Spleen (tissue), 11 donors: ENCODE data around the gene RAD51. TPM values are rescaled to one million over a fixed set of nuclear protein-coding genes. Genes with fewer than 3 reads are reported as not detected.
A peak's percentile ranks its signal among the peaks of the same experiment; 100 is the strongest.

Experiments used
- DNase-seq: peaks from one replicate; pipeline ENCODE4 v3.0.0-alpha.2; 2020
- H3K27ac ChIP-seq, 8 donors: fragments of 200-600 bp; sonication (generic) in 7 of 8; 1 replicate in 4 of 8; 2 replicates in 4 of 8; pipeline versions ENCODE4 v1.5.0 to v1.8.0; 2016 to 2021; ENCODE audit warnings: inconsistent platforms in 4 of 8, mild to moderate bottlenecking in 4 of 8, moderate library complexity in 1 of 8
- H3K27me3 ChIP-seq, 7 donors: fragments of 200-600 bp; sonication (generic) in 6 of 7; replicated peaks in 1 of 7; 1 replicate in 4 of 7; 2 replicates in 3 of 7; pipeline versions ENCODE4 v1.5.0 to v1.8.0; 2016 to 2021; ENCODE audit warnings: inconsistent platforms in 3 of 7, mild to moderate bottlenecking in 1 of 7
- H3K36me3 ChIP-seq, 6 donors: fragments of 200-600 bp; sonication (generic) in 5 of 6; 1 replicate in 4 of 6; 2 replicates in 2 of 6; pipeline versions ENCODE4 v1.5.0 to v1.8.0; 2016 to 2021; ENCODE audit warnings: inconsistent platforms in 2 of 6
- H3K4me1 ChIP-seq, 6 donors: fragments of 200-600 bp; sonication (generic) in 5 of 6; 1 replicate in 3 of 6; 2 replicates in 3 of 6; pipeline versions ENCODE4 v1.5.0 to v1.8.0; 2016 to 2021; ENCODE audit warnings: inconsistent platforms in 3 of 6
- H3K4me3 ChIP-seq, 8 donors: fragments of 200-600 bp; sonication (generic) in 7 of 8; 1 replicate in 4 of 8; 2 replicates in 4 of 8; pipeline versions ENCODE4 v1.5.0 to v1.8.0; 2016 to 2021; ENCODE audit warnings: inconsistent platforms in 4 of 8, mild to moderate bottlenecking in 4 of 8, moderate library complexity in 2 of 8
- H3K9me3 ChIP-seq, 8 donors: fragments of 200-600 bp; sonication (generic) in 7 of 8; 1 replicate in 4 of 8; 2 replicates in 4 of 8; pipeline versions ENCODE4 v1.5.0 to v1.8.0; 2016 to 2021; ENCODE audit warnings: inconsistent platforms in 4 of 8
- POLR2A ChIP-seq, 3 donors: fragments of 450-650 bp; IDR thresholded peaks; one replicate each; pipeline ENCODE4 v1.5.1; 2017; ENCODE audit warnings: antibody characterized with exemption in 3 of 3, mild to moderate bottlenecking in 1 of 3
- POLR2AphosphoS5 ChIP-seq, 3 donors: sonication (generic); formaldehyde crosslinking; IDR thresholded peaks; one replicate each; pipeline ENCODE4 v1.5.1; 2017; ENCODE audit warnings: antibody characterized with exemption in 3 of 3
- WGBS, 5 donors: extraction: QIAGEN DNeasy Blood & Tissue Kit in 3 of 5; methylation state at CpG; one replicate each; pipeline versions ENCODE4 v1.1.5 to v1.1.7; 2013 to 2018; 5-methylcytosine and 5-hydroxymethylcytosine counted together
- intact Hi-C: fragments of 100-400 bp; cut with DNase I; formaldehyde crosslinking; loops from one replicate; pipeline ENCODE4 v1.15.0; 2023; ENCODE audit warnings: low total_unique reads
- polyA plus RNA-seq, 3 donors: library from polyadenylated mRNA; stranded (reverse); fragments of 200-250 nt; gene quantifications; one replicate each; pipeline ENCODE4 v1.2.1, GENCODE V29; 2013
- total RNA-seq, 7 donors: library from RNA; depleted of rRNA in 3 of 7; stranded (reverse); fragments of >200 nt in 3 of 7; fragmentation: NEBNext Ultra II Directional in 4 of 7; extraction: Animal tissue kit (Norgen Biotek cat#: 25700) in 4 of 7; gene quantifications; one replicate each; pipeline versions ENCODE4 v1.1.0 to v1.2.1, GENCODE V29; 2016 to 2021
- TF ChIP-seq, protein P1 (sequence below), 11 experiments: fragments of 200-600 bp in 7 of 11; fragments of 450-650 bp in 4 of 11; sonication (generic) in 4 of 11; IDR thresholded peaks in 8 of 11; conservative IDR thresholded peaks in 3 of 11; 1 replicate in 7 of 11; 2 replicates in 4 of 11; pipeline versions ENCODE4 v1.4.0 to v1.8.0; 2016 to 2021; ENCODE audit warnings: antibody characterized with exemption in 11 of 11, inconsistent platforms in 4 of 11, mild to moderate bottlenecking in 1 of 11
- donor health status: healthy with polysubstance abuse.
- donor health status: DM: no; HTN: no; CAD: no; lungs with moderate emphysema.
- donor health status: DM: no; HTN: no; CAD: no.
- donor health status: Bipolar disorder and iron deficiency.
- donor health status: healthy.
- donor health status: DM: no; HTN: no; CAD: no.
- donor health status: DM: yes; HTN: yes; CAD: no.

Gene RAD51
- total and polyA plus RNA-seq, 10 donors = 0.43 to 5.5 (median 2.5) TPM

GRCh38 chr15:40746916-40747418 lies 52.0 kb downstream of the RAD51 start:
- no peaks in the 10 kb centered on the region for H3K27me3 ChIP-seq
- peaks cover 0 to 46% (median 8%) of the 10 kb centered on the region in 6 donors for H3K4me1 ChIP-seq
- 65 to 84% (median 77%) methylated on average over 3 of the region's 3 CpGs for WGBS, 5 donors
- H3K27ac ChIP-seq = peak overlapping the region in 1 of 8 donors; percentile 62
- no peaks in the 10 kb centered on the region for H3K9me3 ChIP-seq
- H3K4me3 ChIP-seq = no peak overlapping the region
- TF ChIP-seq POLR2AphosphoS5 (IDR thresholded peaks at IDR 0.05) = no peak
- no peak for TF ChIP-seq POLR2A (IDR thresholded peaks at IDR 0.05)
- TF ChIP-seq, protein P1, sequence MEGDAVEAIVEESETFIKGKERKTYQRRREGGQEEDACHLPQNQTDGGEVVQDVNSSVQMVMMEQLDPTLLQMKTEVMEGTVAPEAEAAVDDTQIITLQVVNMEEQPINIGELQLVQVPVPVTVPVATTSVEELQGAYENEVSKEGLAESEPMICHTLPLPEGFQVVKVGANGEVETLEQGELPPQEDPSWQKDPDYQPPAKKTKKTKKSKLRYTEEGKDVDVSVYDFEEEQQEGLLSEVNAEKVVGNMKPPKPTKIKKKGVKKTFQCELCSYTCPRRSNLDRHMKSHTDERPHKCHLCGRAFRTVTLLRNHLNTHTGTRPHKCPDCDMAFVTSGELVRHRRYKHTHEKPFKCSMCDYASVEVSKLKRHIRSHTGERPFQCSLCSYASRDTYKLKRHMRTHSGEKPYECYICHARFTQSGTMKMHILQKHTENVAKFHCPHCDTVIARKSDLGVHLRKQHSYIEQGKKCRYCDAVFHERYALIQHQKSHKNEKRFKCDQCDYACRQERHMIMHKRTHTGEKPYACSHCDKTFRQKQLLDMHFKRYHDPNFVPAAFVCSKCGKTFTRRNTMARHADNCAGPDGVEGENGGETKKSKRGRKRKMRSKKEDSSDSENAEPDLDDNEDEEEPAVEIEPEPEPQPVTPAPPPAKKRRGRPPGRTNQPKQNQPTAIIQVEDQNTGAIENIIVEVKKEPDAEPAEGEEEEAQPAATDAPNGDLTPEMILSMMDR (IDR thresholded peaks at IDR 0.05 in 8 of 11, conservative IDR thresholded peaks at IDR 0.05 in 3 of 11) = no peak
- intact Hi-C loops = no loop called here
- DNase-seq = no peak
- H3K36me3 ChIP-seq = peaks cover 3 to 99% (median 56%) of the 10 kb centered on the region in 6 donors

GRCh38 chr15:40747685-40748631 lies 53.0 kb downstream of the RAD51 start:
- intact Hi-C loops = no loop called here
- WGBS, 5 donors = 65 to 87% (median 81%) methylated on average over 5 to 7 of the region's 7 CpGs
- no peak for TF ChIP-seq POLR2AphosphoS5 (IDR thresholded peaks at IDR 0.05)
- no peak for TF ChIP-seq POLR2A (IDR thresholded peaks at IDR 0.05)
- TF ChIP-seq, protein P1 (IDR thresholded peaks at IDR 0.05 in 8 of 11, conservative IDR thresholded peaks at IDR 0.05 in 3 of 11) = no peak
- Histone ChIP-seq H3K4me1 (peaks cover 2 to 56% (median 16%) of the 10 kb centered on the region in 6 donors), H3K9me3 (no peaks in the 10 kb centered on the region), H3K27me3 (no peaks in the 10 kb centered on the region), H3K4me3 (no peak overlapping the region), H3K27ac (no peak overlapping the region), H3K36me3 (peaks cover 3 to 99% (median 52%) of the 10 kb centered on the region in 6 donors)
- DNase-seq = no peak

- TF ChIP-seq POLR2A (IDR thresholded peaks at IDR 0.05) = no peak
- TF ChIP-seq, protein P1 (IDR thresholded peaks at IDR 0.05 in 8 of 11, conservative IDR thresholded peaks at IDR 0.05 in 3 of 11) = no peak
- TF ChIP-seq POLR2AphosphoS5 (IDR thresholded peaks at IDR 0.05) = no peak
- H3K36me3 ChIP-seq = peaks cover 3 to 87% (median 43%) of the 10 kb centered on the region in 6 donors
- H3K27ac ChIP-seq = no peak overlapping the region
- H3K9me3 ChIP-seq = no peaks in the 10 kb centered on the region
- 95 to 100% (median 97%) methylated on average over 4 of the region's 4 CpGs for WGBS, 5 donors
- DNase-seq = no peak
- H3K4me1 ChIP-seq = peaks cover 13 to 56% (median 27%) of the 10 kb centered on the region in 6 donors
- H3K4me3 ChIP-seq = no peak overlapping the region
- intact Hi-C loops = no loop called here
- H3K27me3 ChIP-seq = no peaks in the 10 kb centered on the region
These were observed 54.2 kb downstream of the RAD51 start for GRCh38 chr15:40749151-40749630.

- Histone ChIP-seq H3K27ac (no peak overlapping the region), H3K4me1 (peaks cover 16 to 60% (median 32%) of the 10 kb centered on the region in 6 donors), H3K9me3 (no peaks in the 10 kb centered on the region), H3K4me3 (no peak overlapping the region), H3K36me3 (peaks cover 3 to 70% (median 33%) of the 10 kb centered on the region in 6 donors), H3K27me3 (no peaks in the 10 kb centered on the region)
- WGBS, 5 donors = 93 to 98% (median 95%) methylated on average over 4 of the region's 4 CpGs
- no peak for DNase-seq
- TF ChIP-seq, protein P1 (IDR thresholded peaks at IDR 0.05 in 8 of 11, conservative IDR thresholded peaks at IDR 0.05 in 3 of 11) = no peak
- TF ChIP-seq POLR2AphosphoS5 (IDR thresholded peaks at IDR 0.05) = no peak
- no peak for TF ChIP-seq POLR2A (IDR thresholded peaks at IDR 0.05)
- intact Hi-C loops = no loop called here
These were observed 55.9 kb downstream of the RAD51 start for GRCh38 chr15:40750885-40751284.
